Lower lobe of right lung (tissue), 2 donors: ENCODE data around the gene AFG3L2. TPM values are rescaled to one million over a fixed set of nuclear protein-coding genes. Genes with fewer than 3 reads are reported as not detected.

Experiments used
- ATAC-seq, 2 donors: fragments of 200-7000 bp; cut with Tn5 transposase; one replicate each; pipeline ENCODE4 v1.9.1; 2020 to 2022; ENCODE audit warnings: mild to moderate bottlenecking in 2 of 2, moderate library complexity in 2 of 2
- DNase-seq: peaks from one replicate; pipeline ENCODE4 v3.0.0-alpha.2; 2020
- H3K27ac ChIP-seq: fragments of 200-600 bp; one replicate; pipeline ENCODE4 v1.8.0; 2022
- H3K27me3 ChIP-seq: fragments of 200-600 bp; one replicate; pipeline ENCODE4 v1.8.0; 2022; ENCODE audit warnings: low read depth
- H3K36me3 ChIP-seq: fragments of 200-600 bp; one replicate; pipeline ENCODE4 v1.8.0; 2022; ENCODE audit warnings: mild to moderate bottlenecking
- H3K4me1 ChIP-seq: fragments of 200-600 bp; one replicate; pipeline ENCODE4 v1.8.0; 2022
- H3K4me3 ChIP-seq: fragments of 200-600 bp; one replicate; pipeline ENCODE4 v1.8.0; 2022; ENCODE audit warnings: mild to moderate bottlenecking
- H3K9me3 ChIP-seq: fragments of 200-600 bp; one replicate; pipeline ENCODE4 v1.8.0; 2022
- intact Hi-C: fragments of 100-400 bp; cut with DNase I; formaldehyde crosslinking; loops from one replicate; pipeline ENCODE4 v1.11.0; 2022
- total RNA-seq: library from RNA; stranded (reverse); fragmentation: NEBNext Ultra II Directional; extraction: Animal tissue kit (Norgen Biotek cat#: 25700); gene quantifications from one replicate; pipeline ENCODE4 v1.2.1, GENCODE V29; 2021
- TF ChIP-seq, protein P1 (sequence below): fragments of 200-600 bp; IDR thresholded peaks from one replicate; pipeline ENCODE4 v1.8.0; 2022; ENCODE audit warnings: antibody characterized with exemption, mild to moderate bottlenecking
- donor health status: DM: no; HTN: yes; CAD: no; lungs with severe emphysema.

AFG3L2 gene
- total RNA-seq, 1 donor from 2014 or later = 31.1 TPM

DNA sequence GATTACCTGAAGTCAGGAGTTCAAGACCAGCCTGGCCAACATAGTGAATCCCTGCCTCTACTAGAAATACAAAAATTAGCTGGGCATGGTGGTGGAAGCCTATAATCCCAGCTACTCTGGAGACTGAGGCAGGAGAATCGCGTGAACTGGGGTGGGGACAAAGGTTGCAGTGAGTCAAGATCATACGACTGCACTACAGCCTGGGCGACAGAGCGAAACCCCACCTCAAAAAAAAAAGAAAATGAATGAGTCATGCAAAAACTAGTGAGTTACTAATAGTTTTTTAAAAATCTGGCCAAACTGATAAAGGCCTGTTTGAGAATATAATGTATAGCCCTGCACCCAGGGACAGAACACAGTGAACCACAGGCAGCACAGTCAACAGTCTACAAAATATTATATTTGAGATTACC lies 17.5 kb downstream of the AFG3L2 start:
- Histone ChIP-seq H3K4me1 (no peaks in the 10 kb centered on the region), H3K4me3 (no peak overlapping the region), H3K27me3 (no peaks in the 10 kb centered on the region), H3K27ac (no peak overlapping the region), H3K9me3 (no peaks in the 10 kb centered on the region), H3K36me3 (peaks cover 96% of the 10 kb centered on the region)
- DNase-seq (no peak), ATAC-seq (no peak)
- intact Hi-C loops = no loop called here
- TF ChIP-seq, protein P1, sequence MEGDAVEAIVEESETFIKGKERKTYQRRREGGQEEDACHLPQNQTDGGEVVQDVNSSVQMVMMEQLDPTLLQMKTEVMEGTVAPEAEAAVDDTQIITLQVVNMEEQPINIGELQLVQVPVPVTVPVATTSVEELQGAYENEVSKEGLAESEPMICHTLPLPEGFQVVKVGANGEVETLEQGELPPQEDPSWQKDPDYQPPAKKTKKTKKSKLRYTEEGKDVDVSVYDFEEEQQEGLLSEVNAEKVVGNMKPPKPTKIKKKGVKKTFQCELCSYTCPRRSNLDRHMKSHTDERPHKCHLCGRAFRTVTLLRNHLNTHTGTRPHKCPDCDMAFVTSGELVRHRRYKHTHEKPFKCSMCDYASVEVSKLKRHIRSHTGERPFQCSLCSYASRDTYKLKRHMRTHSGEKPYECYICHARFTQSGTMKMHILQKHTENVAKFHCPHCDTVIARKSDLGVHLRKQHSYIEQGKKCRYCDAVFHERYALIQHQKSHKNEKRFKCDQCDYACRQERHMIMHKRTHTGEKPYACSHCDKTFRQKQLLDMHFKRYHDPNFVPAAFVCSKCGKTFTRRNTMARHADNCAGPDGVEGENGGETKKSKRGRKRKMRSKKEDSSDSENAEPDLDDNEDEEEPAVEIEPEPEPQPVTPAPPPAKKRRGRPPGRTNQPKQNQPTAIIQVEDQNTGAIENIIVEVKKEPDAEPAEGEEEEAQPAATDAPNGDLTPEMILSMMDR = no peak

DNA sequence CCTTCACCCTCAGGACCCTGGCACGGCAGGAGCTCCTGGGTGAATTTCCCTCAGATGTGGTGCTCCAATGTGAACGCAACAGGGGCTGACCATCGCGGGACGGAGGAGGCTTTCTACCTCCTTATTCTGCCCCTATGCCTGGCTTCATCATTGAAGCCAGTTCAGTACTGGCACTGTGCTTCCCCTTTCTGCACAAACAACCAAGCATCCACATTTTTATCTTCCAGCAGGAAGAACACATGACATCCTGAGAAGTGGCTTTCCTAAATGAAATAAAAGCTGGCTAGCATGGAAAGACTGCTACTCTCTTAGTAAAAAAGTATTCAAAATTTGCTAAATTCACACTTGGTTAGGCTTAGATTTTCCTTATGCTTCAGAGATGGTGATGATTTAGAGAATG lies 24.8 kb downstream of the AFG3L2 start:
- intact Hi-C loops = no loop called here
- Histone ChIP-seq H3K4me1 (no peaks in the 10 kb centered on the region), H3K36me3 (peaks cover 97% of the 10 kb centered on the region)

DNA sequence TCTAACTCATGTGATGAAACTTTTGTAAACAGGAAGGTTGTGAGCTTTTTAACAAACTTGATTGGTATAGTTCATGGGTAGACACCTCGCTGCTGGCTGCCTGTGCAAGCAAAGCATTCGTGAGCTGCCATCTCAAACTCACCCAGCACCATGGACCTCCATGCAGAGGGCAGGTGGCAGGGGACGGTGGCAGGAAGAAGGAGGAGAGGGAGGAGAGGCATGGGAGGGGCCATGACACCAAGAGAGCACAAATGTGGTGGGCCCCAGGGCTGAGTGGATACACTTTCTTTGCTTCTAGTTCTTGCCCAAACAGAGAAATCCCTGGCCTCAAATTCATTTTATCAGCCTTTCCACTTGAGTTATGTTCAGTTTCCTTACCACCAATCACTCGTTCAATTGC lies 29.1 kb downstream of the AFG3L2 start:
- intact Hi-C loops = no loop called here

More for the DNA sequence above, 24.8 kb downstream of the AFG3L2 start:
- no peaks in the 10 kb centered on the region for H3K9me3 ChIP-seq
- TF ChIP-seq, protein P1 = no peak
- ATAC-seq (no peak), DNase-seq (no peak)
- no peaks in the 10 kb centered on the region for H3K27me3 ChIP-seq
- no peak overlapping the region for H3K4me3 ChIP-seq
- H3K27ac ChIP-seq = no peak overlapping the region

DNA sequence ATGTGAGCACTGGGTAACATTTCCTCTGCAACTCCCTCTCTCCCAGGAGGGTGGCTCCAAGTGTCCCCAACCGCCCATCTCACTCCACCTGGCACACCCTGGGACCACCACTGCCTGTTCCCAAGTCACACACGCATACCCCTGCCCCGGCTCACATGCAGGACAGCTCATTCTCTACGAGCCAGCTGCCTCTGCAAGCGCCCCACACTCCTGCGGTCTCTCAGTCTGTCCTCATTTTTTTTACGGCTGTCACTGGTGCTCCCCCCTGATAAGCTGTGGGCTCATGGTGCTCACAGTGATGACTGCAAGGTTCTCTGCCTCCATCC lies 30.8 kb downstream of the AFG3L2 start:
- H3K9me3 ChIP-seq = no peaks in the 10 kb centered on the region
- no peak overlapping the region for H3K4me3 ChIP-seq
- H3K36me3 ChIP-seq = peaks cover 100% of the 10 kb centered on the region
- H3K27ac ChIP-seq = no peak overlapping the region
- no peaks in the 10 kb centered on the region for H3K27me3 ChIP-seq
- DNase-seq (no peak), ATAC-seq (no peak)
- TF ChIP-seq, protein P1 = no peak
- no peaks in the 10 kb centered on the region for H3K4me1 ChIP-seq
- intact Hi-C loops = no loop called here

More for the DNA sequence above, 29.1 kb downstream of the AFG3L2 start:
- DNase-seq = no peak
- no peak for ATAC-seq
- no peaks in the 10 kb centered on the region for H3K4me1 ChIP-seq
- H3K9me3 ChIP-seq = no peaks in the 10 kb centered on the region
- no peak overlapping the region for H3K4me3 ChIP-seq
- TF ChIP-seq, protein P1 = no peak
- H3K27ac ChIP-seq = no peak overlapping the region
- peaks cover 100% of the 10 kb centered on the region for H3K36me3 ChIP-seq
- no peaks in the 10 kb centered on the region for H3K27me3 ChIP-seq

DNA sequence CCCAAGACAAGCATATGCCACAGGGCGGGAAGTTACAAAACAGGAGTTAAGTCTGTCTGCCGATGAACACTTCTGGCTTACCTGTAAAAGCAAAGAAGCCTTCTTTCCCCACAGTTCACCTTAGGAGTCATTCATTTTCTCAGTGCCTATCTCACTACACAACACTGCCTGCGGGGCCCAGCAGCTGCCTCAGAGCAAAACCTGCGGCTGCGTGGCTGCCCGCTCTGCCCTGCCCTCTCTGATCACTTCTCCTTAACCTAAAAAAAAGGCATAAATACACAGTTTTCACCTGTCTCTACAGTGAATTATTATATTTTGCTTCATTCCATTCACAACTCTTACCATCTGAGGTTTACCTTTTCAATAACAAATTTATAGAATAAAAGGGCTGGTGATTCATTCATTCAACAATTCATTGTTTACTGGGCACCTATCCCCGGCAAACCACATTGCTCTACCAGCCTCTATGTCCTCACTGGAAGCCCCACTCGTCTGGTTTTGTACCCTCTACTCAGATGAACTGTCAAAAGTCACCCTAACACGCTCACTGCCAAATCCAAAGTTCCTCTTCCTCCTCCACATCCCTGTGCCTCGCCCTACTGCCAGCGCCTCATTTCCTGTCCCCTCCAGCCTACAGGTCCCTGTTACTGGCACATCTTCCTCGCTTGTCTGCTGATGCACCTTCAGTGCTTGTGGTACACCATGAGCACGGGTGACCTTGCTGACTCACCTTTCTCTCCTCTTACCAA lies 31.4 kb downstream of the AFG3L2 start:
- Histone ChIP-seq H3K4me1 (no peaks in the 10 kb centered on the region), H3K27ac (no peak overlapping the region), H3K27me3 (no peaks in the 10 kb centered on the region), H3K4me3 (no peak overlapping the region), H3K36me3 (peaks cover 100% of the 10 kb centered on the region), H3K9me3 (no peaks in the 10 kb centered on the region)
- intact Hi-C loops = no loop called here
- TF ChIP-seq, protein P1 = no peak
- no peak for ATAC-seq
- DNase-seq = no peak
